Coronary artery (tissue), 2 donors: Measurements from ENCODE around the gene TMEM255B.

Experiments
- DNase-seq: peaks from one replicate; pipeline ENCODE4 v3.0.0-alpha.2; 2017; ENCODE audit warnings: low spot score
- H3K27ac ChIP-seq, 2 donors: fragments of 200-600 bp; sonication (generic); one replicate each; pipeline ENCODE4 v1.5.1; 2016 to 2019
- H3K4me3 ChIP-seq: fragments of 200-600 bp; sonication (generic); 2 replicates; pipeline ENCODE4 v1.5.1; 2016; ENCODE audit warnings: mild to moderate bottlenecking, moderate library complexity
- CTCF ChIP-seq: fragments of 200-600 bp; sonication (generic); IDR thresholded peaks from one replicate; pipeline ENCODE4 v1.5.1; 2019; ENCODE audit warnings: antibody characterized with exemption

TMEM255B gene

GRCh38 chr13:113796964-113797676 is 38.1 kb downstream of the TMEM255B start:
- Histone ChIP-seq H3K27ac (no peak overlapping the region), H3K4me3 (no peak overlapping the region)
- TF ChIP-seq CTCF = no peak
- DNase-seq = no peak

GRCh38 chr13:113798200-113798811 is 39.3 kb downstream of the TMEM255B start:
- TF ChIP-seq CTCF = no peak
- Histone ChIP-seq H3K4me3 (no peak overlapping the region), H3K27ac (no peak overlapping the region)
- DNase-seq = no peak

- H3K4me3 ChIP-seq = no peak overlapping the region
- no peak for TF ChIP-seq CTCF
- DNase-seq = no peak
- no peak overlapping the region for H3K27ac ChIP-seq
These were observed 41.5 kb downstream of the TMEM255B start for GRCh38 chr13:113800576-113800926.

- TF ChIP-seq CTCF = no peak
- H3K4me3 ChIP-seq = no peak overlapping the region
- DNase-seq = no peak
- no peak overlapping the region for H3K27ac ChIP-seq
These were observed 42.4 kb downstream of the TMEM255B start for GRCh38 chr13:113801289-113801961.

- DNase-seq = no peak
- TF ChIP-seq CTCF = no peak
- Histone ChIP-seq H3K4me3 (no peak overlapping the region), H3K27ac (no peak overlapping the region)
These were observed 43.1 kb downstream of the TMEM255B start for GRCh38 chr13:113802090-113802531.

GRCh38 chr13:113802761-113803160 is 43.7 kb downstream of the TMEM255B start:
- no peak for DNase-seq
- Histone ChIP-seq H3K27ac (no peak overlapping the region), H3K4me3 (no peak overlapping the region)
- TF ChIP-seq CTCF = no peak
